ENCODE results near the gene GARIN1A. TPM values are rescaled to one million over a fixed set of nuclear protein-coding genes. Genes with fewer than 3 reads are reported as not detected.

GARIN1A gene
- total RNA-seq, 2 experiments from 2014 or later, result 0.06 to 0.29 TPM

DNA sequence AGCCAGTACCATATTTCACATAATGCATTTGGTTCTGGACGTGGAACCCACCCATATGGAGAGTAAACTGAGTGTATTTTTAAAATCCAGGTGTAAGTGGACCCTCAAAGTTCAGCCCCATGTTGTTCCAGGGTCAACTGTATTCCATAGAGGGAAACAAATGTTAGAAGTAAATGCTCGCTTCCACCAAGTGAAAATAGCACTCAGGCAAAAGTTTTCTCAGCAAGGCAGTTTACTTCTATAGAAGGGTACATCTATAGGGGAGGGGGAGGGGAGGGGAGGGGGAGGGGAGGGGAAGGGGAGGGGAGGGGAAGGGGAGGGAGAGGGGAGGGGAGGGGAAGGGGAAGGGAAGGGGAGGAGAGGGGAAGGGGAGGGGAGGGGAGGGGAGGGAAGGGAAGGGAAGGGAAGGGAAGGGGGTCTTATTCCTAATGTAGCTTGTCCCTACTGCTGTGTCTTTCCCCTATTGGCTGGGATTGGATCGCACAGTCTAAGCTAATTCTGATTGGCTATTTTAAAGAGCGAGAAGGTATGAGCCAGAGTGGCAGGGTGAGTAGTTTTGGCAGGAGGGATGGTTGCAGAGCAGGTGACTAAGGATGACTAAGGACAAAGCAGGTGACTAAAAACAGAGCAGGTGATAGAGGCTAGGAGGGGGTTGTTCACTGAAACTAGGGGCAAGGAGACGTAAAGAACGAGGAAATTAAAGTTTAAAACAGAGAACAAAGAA, 29.1 kb downstream of the GARIN1A start:
- CTCF ChIA-PET (ENCODE audit: unreplicated experiment), result no interaction called here
- Histone ChIP-seq H3K36me3 (ENCODE audit: insufficient read depth, low read length) (no peaks in the 10 kb centered on the region), H3K4me2 (ENCODE audit: low read length) (no peak overlapping the region), H3K4me3 (ENCODE audit: low read depth, low read length, poor library complexity, severe bottlenecking) (no peak overlapping the region), H3K79me2 (ENCODE audit: insufficient read depth, low read depth, low read length) (no peaks in the 10 kb centered on the region), H3K9me3 (ENCODE audit: low read length) (no peaks in the 10 kb centered on the region), H4K20me1 (ENCODE audit: insufficient read depth, low read length) (no peaks in the 10 kb centered on the region), H3K4me1 (ENCODE audit: insufficient read depth, low read length, poor library complexity, severe bottlenecking) (no peaks in the 10 kb centered on the region), H2AFZ (ENCODE audit: low read length) (no peak overlapping the region), H3K9me2 (ENCODE audit: insufficient read depth, low read length) (no peaks in the 10 kb centered on the region), H3K27ac (ENCODE audit: low read depth, low read length, poor library complexity, severe bottlenecking) (no peak overlapping the region)
- POLR2A ChIA-PET, result interaction anchor here (0.6 kb wide), 1 partner anchor 531 kb away, joined by 3 read pairs; no protein-coding TSS in a partner anchor
- DNase-seq (ENCODE audit: low spot score), result no peak
- no TSS peak for BruUV-seq (replicated peaks)
- TF ChIP-seq EZH2phosphoT487 (IDR thresholded peaks at IDR 0.05; ENCODE audit: borderline replicate concordance, low read depth, low read length), result no peak
- TF ChIP-seq CTCF (conservative IDR thresholded peaks at IDR 0.05; ENCODE audit: low read length), result no peak
- intact Hi-C loops (cut with micrococcal nuclease; ENCODE audit: unreplicated experiment), result no loop called here

DNA sequence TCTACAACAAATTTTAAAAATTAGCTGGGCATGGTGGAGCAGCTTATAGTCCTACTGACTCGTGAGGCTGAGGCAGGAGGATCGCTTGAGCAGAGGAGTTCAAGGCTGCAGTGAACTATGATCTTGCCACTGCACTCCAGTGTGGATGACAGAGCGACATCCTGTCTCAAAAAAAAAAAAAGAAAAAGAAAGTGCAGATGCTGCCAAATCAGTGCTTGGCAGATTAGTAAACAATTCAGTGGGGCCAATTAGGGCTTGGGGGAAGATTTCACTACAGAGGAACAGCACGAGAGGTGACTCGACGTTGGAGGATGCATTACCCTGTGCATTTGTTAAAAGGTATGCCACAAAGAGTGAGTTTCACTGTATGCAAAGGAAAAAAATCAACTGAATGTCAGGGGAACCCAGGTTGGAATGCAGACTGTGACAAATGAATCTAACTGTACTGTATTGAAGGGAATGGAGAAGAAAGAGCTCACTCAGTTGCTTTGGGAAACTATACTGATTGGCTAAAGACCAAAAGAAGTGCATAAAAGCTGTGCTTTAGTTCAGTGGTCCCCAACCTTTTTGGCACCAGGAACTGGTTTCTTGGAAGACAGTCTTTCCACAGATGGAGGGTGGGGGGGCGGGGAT, 31.6 kb downstream of the GARIN1A start:
- ChIA-PET POLR2A (interaction anchor here (0.7 to 1.5 kb wide), 3 partner anchors 21 to 228 kb away, joined by 3 read pairs; no protein-coding TSS in a partner anchor), CTCF (ENCODE audit: unreplicated experiment) (no interaction called here)
- no peak overlapping the region for H3K4me2 ChIP-seq (ENCODE audit: low read length)
- intact Hi-C loops (cut with micrococcal nuclease; ENCODE audit: unreplicated experiment), result no loop called here
- H3K9me2 ChIP-seq (ENCODE audit: insufficient read depth, low read length), result no peaks in the 10 kb centered on the region
- H2AFZ ChIP-seq (ENCODE audit: low read length), result no peak overlapping the region
- BruUV-seq (replicated peaks), result no TSS peak
- H3K27ac ChIP-seq (ENCODE audit: low read depth, low read length, poor library complexity, severe bottlenecking), result no peak overlapping the region
- TF ChIP-seq CTCF (conservative IDR thresholded peaks at IDR 0.05; ENCODE audit: low read length), result no peak
- TF ChIP-seq EZH2phosphoT487 (IDR thresholded peaks at IDR 0.05; ENCODE audit: borderline replicate concordance, low read depth, low read length), result no peak
- H3K4me1 ChIP-seq (ENCODE audit: insufficient read depth, low read length, poor library complexity, severe bottlenecking), result no peaks in the 10 kb centered on the region
- H3K36me3 ChIP-seq (ENCODE audit: insufficient read depth, low read length), result no peaks in the 10 kb centered on the region
- H3K9me3 ChIP-seq (ENCODE audit: low read length), result no peaks in the 10 kb centered on the region
- H4K20me1 ChIP-seq (ENCODE audit: insufficient read depth, low read length), result no peaks in the 10 kb centered on the region
- DNase-seq (ENCODE audit: low spot score), result no peak
- H3K79me2 ChIP-seq (ENCODE audit: insufficient read depth, low read depth, low read length), result no peaks in the 10 kb centered on the region
- no peak overlapping the region for H3K4me3 ChIP-seq (ENCODE audit: low read depth, low read length, poor library complexity, severe bottlenecking)

GRCh38 chr7:128705891-128706333, 33.8 kb downstream of the GARIN1A start:
- intact Hi-C loops (cut with micrococcal nuclease; ENCODE audit: unreplicated experiment), result no loop called here
- CTCF ChIA-PET (ENCODE audit: unreplicated experiment), result no interaction called here
- POLR2A ChIA-PET, result interaction anchor here (0.7 kb wide), 1 partner anchor 91 kb away, joined by 7 read pairs; no protein-coding TSS in a partner anchor
- H3K9me3 ChIP-seq (ENCODE audit: low read length), result no peaks in the 10 kb centered on the region
- H3K36me3 ChIP-seq (ENCODE audit: insufficient read depth, low read length), result no peaks in the 10 kb centered on the region
- DNase-seq (ENCODE audit: low spot score), result no peak
- H3K4me1 ChIP-seq (ENCODE audit: insufficient read depth, low read length, poor library complexity, severe bottlenecking), result no peaks in the 10 kb centered on the region
- no peak overlapping the region for H3K27ac ChIP-seq (ENCODE audit: low read depth, low read length, poor library complexity, severe bottlenecking)
- no peak overlapping the region for H3K4me3 ChIP-seq (ENCODE audit: low read depth, low read length, poor library complexity, severe bottlenecking)
- H2AFZ ChIP-seq (ENCODE audit: low read length), result no peak overlapping the region
- H3K79me2 ChIP-seq (ENCODE audit: insufficient read depth, low read depth, low read length), result no peaks in the 10 kb centered on the region
- no TSS peak for BruUV-seq (replicated peaks)
- no peak overlapping the region for H3K4me2 ChIP-seq (ENCODE audit: low read length)
- TF ChIP-seq EZH2phosphoT487 (IDR thresholded peaks at IDR 0.05; ENCODE audit: borderline replicate concordance, low read depth, low read length) (no peak), CTCF (conservative IDR thresholded peaks at IDR 0.05; ENCODE audit: low read length) (no peak)
- H3K9me2 ChIP-seq (ENCODE audit: insufficient read depth, low read length), result no peaks in the 10 kb centered on the region
- no peaks in the 10 kb centered on the region for H4K20me1 ChIP-seq (ENCODE audit: insufficient read depth, low read length)

Measured in OCI-LY7 (cell line).